ENCODE results near the gene ADAMTS7. TPM values are rescaled to one million over a fixed set of nuclear protein-coding genes. Genes with fewer than 3 reads are reported as not detected.
"Not testable (repeated sequence)": the region's sequence is repeated elsewhere in the genome, so short reads cannot be mapped to it uniquely, and the experiment has no call there.

ADAMTS7 gene
- total RNA-seq, 1 experiment from 2014 or later: 4.2 TPM

- intact Hi-C loops (cut with micrococcal nuclease): not testable (repeated sequence)
Measured at GRCh38 chr15:78758486-78759200, 52.6 kb downstream of the ADAMTS7 start.

GRCh38 chr15:78758084-78758483 is 53.2 kb downstream of the ADAMTS7 start:
- intact Hi-C loops (cut with micrococcal nuclease); CTCF ChIA-PET; BruUV-seq (replicated peaks): not testable (repeated sequence)

More at GRCh38 chr15:78758486-78759200, 52.6 kb downstream of the ADAMTS7 start:
- H3K36me3 ChIP-seq (ENCODE audit: low read depth, low read length); H4K20me1 ChIP-seq (ENCODE audit: low read length); H3K27ac ChIP-seq (ENCODE audit: low read length); H3K27me3 ChIP-seq (ENCODE audit: low read length); H3K9me3 ChIP-seq (ENCODE audit: low read length); H3K9ac ChIP-seq (ENCODE audit: low read length); DNase-seq; H3K9me2 ChIP-seq (replicated peaks; ENCODE audit: low read length); H2AFZ ChIP-seq (ENCODE audit: low read length); H3K79me2 ChIP-seq (ENCODE audit: low read length); POLR2A ChIA-PET (ENCODE audit: unreplicated experiment); H3K4me2 ChIP-seq (ENCODE audit: low read length); BruUV-seq (replicated peaks); CTCF ChIA-PET; ATAC-seq; H3K4me3 ChIP-seq (ENCODE audit: low read length); H3F3A ChIP-seq (ENCODE audit: low read length, unreplicated experiment): not testable (repeated sequence)
- H3K4me1 ChIP-seq (ENCODE audit: insufficient read depth, low read length): peaks cover 20% of the 10 kb centered on the region

GRCh38 chr15:78757636-78757905 is 53.7 kb downstream of the ADAMTS7 start:
- Histone ChIP-seq H3K79me2 (ENCODE audit: low read length) (no peaks in the 10 kb centered on the region), H4K20me1 (ENCODE audit: low read length) (no peaks in the 10 kb centered on the region), H3K4me2 (ENCODE audit: low read length) (peak overlapping the region; percentile 79), H3K36me3 (ENCODE audit: low read depth, low read length) (no peaks in the 10 kb centered on the region), H3K4me1 (ENCODE audit: insufficient read depth, low read length) (peaks cover 20% of the 10 kb centered on the region), H3K27ac (ENCODE audit: low read length) (peak overlapping the region; percentile 95), H3K9ac (ENCODE audit: low read length) (peak overlapping the region; percentile 14; the same call in 1 of the 2 replicates), H3K9me3 (ENCODE audit: low read length) (no peaks in the 10 kb centered on the region), H3K4me3 (ENCODE audit: low read length) (no peak overlapping the region), H3K9me2 (replicated peaks; ENCODE audit: low read length) (no peaks in the 10 kb centered on the region), H3K27me3 (ENCODE audit: low read length) (no peaks in the 10 kb centered on the region), H2AFZ (ENCODE audit: low read length) (peak overlapping the region; percentile 67; the same call in 1 of the 2 replicates), H3F3A (ENCODE audit: low read length, unreplicated experiment) (peaks cover 4% of the 10 kb centered on the region)
- ChIA-PET POLR2A (ENCODE audit: unreplicated experiment) (no interaction called here), CTCF (no interaction called here)
- no peak for ATAC-seq
- BruUV-seq (replicated peaks): no TSS peak
- TF ChIP-seq, protein P1, sequence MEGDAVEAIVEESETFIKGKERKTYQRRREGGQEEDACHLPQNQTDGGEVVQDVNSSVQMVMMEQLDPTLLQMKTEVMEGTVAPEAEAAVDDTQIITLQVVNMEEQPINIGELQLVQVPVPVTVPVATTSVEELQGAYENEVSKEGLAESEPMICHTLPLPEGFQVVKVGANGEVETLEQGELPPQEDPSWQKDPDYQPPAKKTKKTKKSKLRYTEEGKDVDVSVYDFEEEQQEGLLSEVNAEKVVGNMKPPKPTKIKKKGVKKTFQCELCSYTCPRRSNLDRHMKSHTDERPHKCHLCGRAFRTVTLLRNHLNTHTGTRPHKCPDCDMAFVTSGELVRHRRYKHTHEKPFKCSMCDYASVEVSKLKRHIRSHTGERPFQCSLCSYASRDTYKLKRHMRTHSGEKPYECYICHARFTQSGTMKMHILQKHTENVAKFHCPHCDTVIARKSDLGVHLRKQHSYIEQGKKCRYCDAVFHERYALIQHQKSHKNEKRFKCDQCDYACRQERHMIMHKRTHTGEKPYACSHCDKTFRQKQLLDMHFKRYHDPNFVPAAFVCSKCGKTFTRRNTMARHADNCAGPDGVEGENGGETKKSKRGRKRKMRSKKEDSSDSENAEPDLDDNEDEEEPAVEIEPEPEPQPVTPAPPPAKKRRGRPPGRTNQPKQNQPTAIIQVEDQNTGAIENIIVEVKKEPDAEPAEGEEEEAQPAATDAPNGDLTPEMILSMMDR (conservative IDR thresholded peaks at IDR 0.05; ENCODE audit: low read depth, low read length): no peak
- TF ChIP-seq EZH2 (IDR thresholded peaks at IDR 0.05; ENCODE audit: low read length, unreplicated experiment) (no peak), EZH2phosphoT487 (IDR thresholded peaks at IDR 0.05; ENCODE audit: borderline replicate concordance, low read length) (no peak)
- intact Hi-C loops (cut with micrococcal nuclease): loop anchor here (2.0 kb wide), 1 partner anchor 51 kb away; no protein-coding TSS in a partner anchor
- DNase-seq: no peak

More at GRCh38 chr15:78758084-78758483, 53.2 kb downstream of the ADAMTS7 start:
- H3K9me2 ChIP-seq (replicated peaks; ENCODE audit: low read length); H2AFZ ChIP-seq (ENCODE audit: low read length); H3K79me2 ChIP-seq (ENCODE audit: low read length); ATAC-seq; H3K9ac ChIP-seq (ENCODE audit: low read length); DNase-seq; H4K20me1 ChIP-seq (ENCODE audit: low read length); H3K9me3 ChIP-seq (ENCODE audit: low read length); H3K27ac ChIP-seq (ENCODE audit: low read length); H3K36me3 ChIP-seq (ENCODE audit: low read depth, low read length); H3K27me3 ChIP-seq (ENCODE audit: low read length); H3F3A ChIP-seq (ENCODE audit: low read length, unreplicated experiment); H3K4me2 ChIP-seq (ENCODE audit: low read length); H3K4me3 ChIP-seq (ENCODE audit: low read length); POLR2A ChIA-PET (ENCODE audit: unreplicated experiment): not testable (repeated sequence)
- peaks cover 20% of the 10 kb centered on the region for H3K4me1 ChIP-seq (ENCODE audit: insufficient read depth, low read length)

GRCh38 chr15:78756781-78757635 is 54.3 kb downstream of the ADAMTS7 start:
- H3K36me3 ChIP-seq (ENCODE audit: low read depth, low read length); H3K9me3 ChIP-seq (ENCODE audit: low read length); H3K9me2 ChIP-seq (replicated peaks; ENCODE audit: low read length); POLR2A ChIA-PET (ENCODE audit: unreplicated experiment); H3K27me3 ChIP-seq (ENCODE audit: low read length); CTCF ChIA-PET; H4K20me1 ChIP-seq (ENCODE audit: low read length); H3F3A ChIP-seq (ENCODE audit: low read length, unreplicated experiment); H3K79me2 ChIP-seq (ENCODE audit: low read length); BruUV-seq (replicated peaks): not testable (repeated sequence)
- peak overlapping the region; percentile 95 for H3K27ac ChIP-seq (ENCODE audit: low read length)
- H3K4me3 ChIP-seq (ENCODE audit: low read length): peak overlapping the region; percentile 46
- intact Hi-C loops (cut with micrococcal nuclease): loop anchor here (2.0 kb wide), 1 partner anchor 52 kb away; no protein-coding TSS in a partner anchor
- ATAC-seq (peak; percentile 73), DNase-seq (peak; percentile 85)
- peaks cover 20% of the 10 kb centered on the region for H3K4me1 ChIP-seq (ENCODE audit: insufficient read depth, low read length)
- H3K9ac ChIP-seq (ENCODE audit: low read length): peak overlapping the region; percentile 65
- H3K4me2 ChIP-seq (ENCODE audit: low read length): peak overlapping the region; percentile 79
- H2AFZ ChIP-seq (ENCODE audit: low read length): peak overlapping the region; percentile 67; the same call in 1 of the 2 replicates

All from PC-3 (cell line).